ENCODE measurements around the gene TNFRSF21. TPM values are rescaled to one million over a fixed set of nuclear protein-coding genes. Genes with fewer than 3 reads are reported as not detected.

Gene TNFRSF21
- total RNA-seq, 4 donors from 2014 or later = 3.3 to 7.4 (median 3.9) TPM

DNA sequence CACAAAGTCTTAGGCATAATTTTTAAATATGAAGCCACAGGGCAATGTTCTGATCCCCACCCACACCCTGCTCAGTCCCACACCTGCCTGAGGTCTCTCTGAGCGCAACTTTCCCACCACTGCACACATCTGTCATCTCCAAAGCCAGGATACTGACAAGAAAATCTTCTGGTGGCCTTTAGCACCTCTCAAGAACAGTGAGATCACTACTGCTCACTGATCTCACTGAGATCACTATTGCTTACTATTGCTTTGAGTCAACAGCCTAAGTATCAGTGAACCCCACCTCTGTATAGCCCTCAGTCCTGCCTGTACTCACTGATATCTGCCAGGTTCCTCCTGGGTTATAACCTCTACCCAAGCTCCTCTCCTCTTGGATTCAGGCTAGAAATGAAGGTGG, 6.4 kb downstream of the TNFRSF21 start:
- Histone ChIP-seq H3K4me3 (no peak overlapping the region), H3K27ac (no peak overlapping the region), H3K27me3 (peaks cover 14% of the 10 kb centered on the region), H3K36me3 (no peaks in the 10 kb centered on the region), H3K4me1 (peaks cover 8% of the 10 kb centered on the region), H3K9me3 (no peaks in the 10 kb centered on the region)
- WGBS = 85% methylated on average over 1 of the region's 1 CpG
- TF ChIP-seq, protein P1, sequence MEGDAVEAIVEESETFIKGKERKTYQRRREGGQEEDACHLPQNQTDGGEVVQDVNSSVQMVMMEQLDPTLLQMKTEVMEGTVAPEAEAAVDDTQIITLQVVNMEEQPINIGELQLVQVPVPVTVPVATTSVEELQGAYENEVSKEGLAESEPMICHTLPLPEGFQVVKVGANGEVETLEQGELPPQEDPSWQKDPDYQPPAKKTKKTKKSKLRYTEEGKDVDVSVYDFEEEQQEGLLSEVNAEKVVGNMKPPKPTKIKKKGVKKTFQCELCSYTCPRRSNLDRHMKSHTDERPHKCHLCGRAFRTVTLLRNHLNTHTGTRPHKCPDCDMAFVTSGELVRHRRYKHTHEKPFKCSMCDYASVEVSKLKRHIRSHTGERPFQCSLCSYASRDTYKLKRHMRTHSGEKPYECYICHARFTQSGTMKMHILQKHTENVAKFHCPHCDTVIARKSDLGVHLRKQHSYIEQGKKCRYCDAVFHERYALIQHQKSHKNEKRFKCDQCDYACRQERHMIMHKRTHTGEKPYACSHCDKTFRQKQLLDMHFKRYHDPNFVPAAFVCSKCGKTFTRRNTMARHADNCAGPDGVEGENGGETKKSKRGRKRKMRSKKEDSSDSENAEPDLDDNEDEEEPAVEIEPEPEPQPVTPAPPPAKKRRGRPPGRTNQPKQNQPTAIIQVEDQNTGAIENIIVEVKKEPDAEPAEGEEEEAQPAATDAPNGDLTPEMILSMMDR (IDR thresholded peaks at IDR 0.05) = no peak
- TF ChIP-seq POLR2A (IDR thresholded peaks at IDR 0.05) = no peak
- no peak for TF ChIP-seq POLR2AphosphoS5 (IDR thresholded peaks at IDR 0.05)
- TF ChIP-seq EP300 (IDR thresholded peaks at IDR 0.05) = no peak
- DNase-seq (ENCODE audit: low spot score in 2 of 2) = no peak

DNA sequence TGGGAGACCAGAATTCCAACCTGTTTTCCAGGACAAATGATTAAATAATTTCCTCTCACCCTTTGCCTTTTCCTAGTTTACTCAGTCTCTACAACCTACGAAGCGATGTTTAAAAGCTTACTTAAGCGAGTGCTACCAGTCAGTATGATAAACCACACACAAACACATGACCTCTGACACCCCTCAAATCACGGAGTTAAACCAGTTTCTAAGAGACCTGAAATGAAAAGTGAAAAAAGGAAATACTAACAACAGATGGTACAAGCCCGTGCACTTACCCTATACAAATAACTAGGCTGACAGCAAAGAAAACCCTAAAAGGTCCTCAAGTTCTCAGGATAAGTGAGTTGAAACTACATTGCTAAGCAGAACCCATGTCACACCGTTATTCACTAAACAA, 7.7 kb downstream of the TNFRSF21 start:
- no peak overlapping the region for H3K27ac ChIP-seq
- H3K36me3 ChIP-seq = no peaks in the 10 kb centered on the region
- H3K27me3 ChIP-seq = peaks cover 2% of the 10 kb centered on the region
- 80% methylated on average over 6 of the region's 6 CpGs for WGBS
- TF ChIP-seq, protein P1 (IDR thresholded peaks at IDR 0.05) = no peak
- no peak for TF ChIP-seq EP300 (IDR thresholded peaks at IDR 0.05)
- TF ChIP-seq POLR2A (IDR thresholded peaks at IDR 0.05) = no peak
- no peak for TF ChIP-seq POLR2AphosphoS5 (IDR thresholded peaks at IDR 0.05)
- H3K9me3 ChIP-seq = no peaks in the 10 kb centered on the region
- no peak overlapping the region for H3K4me3 ChIP-seq
- no peak for DNase-seq (ENCODE audit: low spot score in 2 of 2)
- no peaks in the 10 kb centered on the region for H3K4me1 ChIP-seq

DNA sequence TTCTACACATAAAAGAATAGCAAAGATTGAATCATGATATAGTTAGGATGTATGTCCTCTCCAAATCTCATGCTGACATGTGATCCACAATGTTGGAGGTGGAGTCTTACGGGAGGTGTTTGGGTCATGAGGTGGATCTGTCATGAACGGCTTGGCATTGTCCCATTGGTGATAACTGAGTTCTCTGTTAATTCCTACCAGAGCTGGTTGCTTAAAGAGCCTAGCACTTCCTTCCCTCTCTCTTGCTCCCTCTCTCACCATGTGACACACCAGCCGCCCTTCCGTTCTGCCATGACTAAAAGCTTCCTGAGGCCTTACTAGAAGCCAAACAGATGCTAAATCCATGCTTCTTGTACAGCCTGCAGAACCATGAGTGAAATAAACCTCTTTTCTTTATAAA, 8.3 kb downstream of the TNFRSF21 start:
- H3K4me3 ChIP-seq = no peak overlapping the region
- TF ChIP-seq POLR2AphosphoS5 (IDR thresholded peaks at IDR 0.05) = no peak
- TF ChIP-seq, protein P1 (IDR thresholded peaks at IDR 0.05) = no peak
- TF ChIP-seq POLR2A (IDR thresholded peaks at IDR 0.05) = no peak
- no peak for TF ChIP-seq EP300 (IDR thresholded peaks at IDR 0.05)
- no peak overlapping the region for H3K27ac ChIP-seq
- WGBS = 94% methylated on average over 4 of the region's 4 CpGs
- no peaks in the 10 kb centered on the region for H3K27me3 ChIP-seq
- DNase-seq (ENCODE audit: low spot score in 2 of 2) = no peak
- no peaks in the 10 kb centered on the region for H3K9me3 ChIP-seq
- H3K36me3 ChIP-seq = no peaks in the 10 kb centered on the region
- H3K4me1 ChIP-seq = no peaks in the 10 kb centered on the region

DNA sequence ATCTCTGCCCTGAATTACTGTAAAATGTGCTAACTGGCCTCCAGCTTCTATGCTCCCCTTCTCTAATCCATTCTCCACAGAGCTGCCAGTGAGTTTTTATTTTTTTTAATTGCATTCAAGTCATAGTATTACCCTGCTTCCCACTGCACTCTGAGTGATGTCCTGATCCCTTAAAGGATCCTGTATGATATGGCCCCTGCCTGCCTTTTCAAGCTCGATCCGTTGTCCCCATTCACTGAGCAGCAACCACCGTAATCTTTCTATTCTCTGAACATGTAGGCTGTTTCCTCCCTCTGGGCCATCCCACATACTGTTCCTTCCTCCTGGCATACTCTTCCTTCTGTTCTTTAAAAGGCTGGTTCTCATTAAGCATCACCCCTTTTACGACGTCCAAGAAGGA, 9.3 kb downstream of the TNFRSF21 start:
- WGBS = 93% methylated on average over 5 of the region's 5 CpGs
- H3K4me3 ChIP-seq = no peak overlapping the region
- no peaks in the 10 kb centered on the region for H3K4me1 ChIP-seq
- H3K27me3 ChIP-seq = no peaks in the 10 kb centered on the region
- no peak for DNase-seq (ENCODE audit: low spot score in 2 of 2)
- no peaks in the 10 kb centered on the region for H3K9me3 ChIP-seq
- no peaks in the 10 kb centered on the region for H3K36me3 ChIP-seq
- H3K27ac ChIP-seq = no peak overlapping the region
- TF ChIP-seq, protein P1 (IDR thresholded peaks at IDR 0.05) = no peak
- TF ChIP-seq EP300 (IDR thresholded peaks at IDR 0.05) (no peak), POLR2AphosphoS5 (IDR thresholded peaks at IDR 0.05) (no peak), POLR2A (IDR thresholded peaks at IDR 0.05) (no peak)

DNA sequence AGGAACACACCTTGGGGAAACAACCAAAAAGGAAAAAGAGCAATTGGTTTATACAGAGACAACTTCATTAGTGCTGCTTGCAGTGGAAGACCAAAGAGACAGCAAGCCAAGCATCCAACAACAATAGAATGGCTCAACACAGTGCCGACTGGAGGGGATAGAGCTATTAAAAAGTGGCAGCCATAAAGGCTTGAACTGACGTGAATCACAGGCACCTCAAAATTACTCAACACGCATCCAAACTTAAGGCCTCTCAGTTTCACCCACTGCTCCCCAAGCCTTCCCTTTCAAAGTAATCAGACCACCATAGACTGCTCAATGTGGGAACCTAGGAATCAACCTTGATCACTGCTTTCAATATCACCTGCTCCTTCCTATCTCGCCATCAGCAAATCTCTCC, 9.7 kb downstream of the TNFRSF21 start:
- H3K4me1 ChIP-seq = no peaks in the 10 kb centered on the region
- 86% methylated on average over 4 of the region's 4 CpGs for WGBS
- H3K36me3 ChIP-seq = no peaks in the 10 kb centered on the region
- no peak overlapping the region for H3K4me3 ChIP-seq
- no peak overlapping the region for H3K27ac ChIP-seq
- TF ChIP-seq EP300 (IDR thresholded peaks at IDR 0.05) (no peak), POLR2AphosphoS5 (IDR thresholded peaks at IDR 0.05) (no peak), POLR2A (IDR thresholded peaks at IDR 0.05) (no peak)
- TF ChIP-seq, protein P1 (IDR thresholded peaks at IDR 0.05) = no peak
- DNase-seq (ENCODE audit: low spot score in 2 of 2) = no peak
- H3K27me3 ChIP-seq = no peaks in the 10 kb centered on the region
- no peaks in the 10 kb centered on the region for H3K9me3 ChIP-seq
